ENCODE data around the gene HDAC8.
"Not testable (repeated sequence)": the region's sequence is repeated elsewhere in the genome, so short reads cannot be mapped to it uniquely, and the experiment has no call there.

Gene HDAC8

GRCh38 chrX:72492499-72492898 is 80.1 kb downstream of the HDAC8 start:
- Histone ChIP-seq H3K27me3 (ENCODE audit: insufficient read depth, low read length) (no peaks in the 10 kb centered on the region), H3K4me1 (ENCODE audit: insufficient read depth, low read length) (no peaks in the 10 kb centered on the region), H2AFZ (ENCODE audit: low read depth, low read length) (no peak overlapping the region), H3K36me3 (ENCODE audit: insufficient read depth, low read length) (peaks cover 12% of the 10 kb centered on the region), H3K9me3 (ENCODE audit: low read length) (no peaks in the 10 kb centered on the region), H3K4me3 (ENCODE audit: low read length) (no peak overlapping the region)

GRCh38 chrX:72490221-72490620 is 82.4 kb downstream of the HDAC8 start:
- H3K4me3 ChIP-seq (ENCODE audit: low read length); H3K27me3 ChIP-seq (ENCODE audit: insufficient read depth, low read length); H2AFZ ChIP-seq (ENCODE audit: low read depth, low read length); H3K4me1 ChIP-seq (ENCODE audit: insufficient read depth, low read length); H3K9me3 ChIP-seq (ENCODE audit: low read length): not testable (repeated sequence)
- H3K36me3 ChIP-seq (ENCODE audit: insufficient read depth, low read length), result peaks cover 12% of the 10 kb centered on the region

- Histone ChIP-seq H3K9me3 (ENCODE audit: low read length) (no peaks in the 10 kb centered on the region), H3K36me3 (ENCODE audit: insufficient read depth, low read length) (peaks cover 7% of the 10 kb centered on the region), H2AFZ (ENCODE audit: low read depth, low read length) (no peak overlapping the region), H3K4me1 (ENCODE audit: insufficient read depth, low read length) (no peaks in the 10 kb centered on the region), H3K27me3 (ENCODE audit: insufficient read depth, low read length) (no peaks in the 10 kb centered on the region), H3K4me3 (ENCODE audit: low read length) (no peak overlapping the region)
Measured at GRCh38 chrX:72487661-72488060, 85.0 kb downstream of the HDAC8 start.

GRCh38 chrX:72479324-72480274 is 93.0 kb downstream of the HDAC8 start:
- Histone ChIP-seq H2AFZ (ENCODE audit: low read depth, low read length) (no peak overlapping the region), H3K27me3 (ENCODE audit: insufficient read depth, low read length) (no peaks in the 10 kb centered on the region), H3K4me3 (ENCODE audit: low read length) (no peak overlapping the region), H3K9me3 (ENCODE audit: low read length) (no peaks in the 10 kb centered on the region), H3K4me1 (ENCODE audit: insufficient read depth, low read length) (no peaks in the 10 kb centered on the region), H3K36me3 (ENCODE audit: insufficient read depth, low read length) (peaks cover 3% of the 10 kb centered on the region)

GRCh38 chrX:72478853-72479252 is 93.8 kb downstream of the HDAC8 start:
- Histone ChIP-seq H3K36me3 (ENCODE audit: insufficient read depth, low read length) (peaks cover 3% of the 10 kb centered on the region), H2AFZ (ENCODE audit: low read depth, low read length) (no peak overlapping the region), H3K4me3 (ENCODE audit: low read length) (no peak overlapping the region), H3K27me3 (ENCODE audit: insufficient read depth, low read length) (no peaks in the 10 kb centered on the region), H3K4me1 (ENCODE audit: insufficient read depth, low read length) (no peaks in the 10 kb centered on the region), H3K9me3 (ENCODE audit: low read length) (no peaks in the 10 kb centered on the region)

- no peak overlapping the region for H2AFZ ChIP-seq (ENCODE audit: low read depth, low read length)
Measured at GRCh38 chrX:72478351-72478750, 94.3 kb downstream of the HDAC8 start.

GRCh38 chrX:72477781-72478181 is 94.9 kb downstream of the HDAC8 start:
- Histone ChIP-seq H3K27me3 (ENCODE audit: insufficient read depth, low read length) (no peaks in the 10 kb centered on the region), H2AFZ (ENCODE audit: low read depth, low read length) (no peak overlapping the region), H3K36me3 (ENCODE audit: insufficient read depth, low read length) (peaks cover 3% of the 10 kb centered on the region), H3K9me3 (ENCODE audit: low read length) (no peaks in the 10 kb centered on the region), H3K4me3 (ENCODE audit: low read length) (no peak overlapping the region), H3K4me1 (ENCODE audit: insufficient read depth, low read length) (no peaks in the 10 kb centered on the region)

More at GRCh38 chrX:72478351-72478750, 94.3 kb downstream of the HDAC8 start:
- Histone ChIP-seq H3K9me3 (ENCODE audit: low read length) (no peaks in the 10 kb centered on the region), H3K27me3 (ENCODE audit: insufficient read depth, low read length) (no peaks in the 10 kb centered on the region), H3K4me1 (ENCODE audit: insufficient read depth, low read length) (no peaks in the 10 kb centered on the region), H3K36me3 (ENCODE audit: insufficient read depth, low read length) (peaks cover 3% of the 10 kb centered on the region), H3K4me3 (ENCODE audit: low read length) (no peak overlapping the region)

GRCh38 chrX:72477376-72477775 is 95.3 kb downstream of the HDAC8 start:
- Histone ChIP-seq H2AFZ (ENCODE audit: low read depth, low read length) (no peak overlapping the region), H3K27me3 (ENCODE audit: insufficient read depth, low read length) (no peaks in the 10 kb centered on the region), H3K4me3 (ENCODE audit: low read length) (no peak overlapping the region), H3K9me3 (ENCODE audit: low read length) (no peaks in the 10 kb centered on the region), H3K36me3 (ENCODE audit: insufficient read depth, low read length) (peaks cover 3% of the 10 kb centered on the region), H3K4me1 (ENCODE audit: insufficient read depth, low read length) (no peaks in the 10 kb centered on the region)

- no peaks in the 10 kb centered on the region for H3K27me3 ChIP-seq (ENCODE audit: insufficient read depth, low read length)
- H3K9me3 ChIP-seq (ENCODE audit: low read length), result no peaks in the 10 kb centered on the region
- no peaks in the 10 kb centered on the region for H3K4me1 ChIP-seq (ENCODE audit: insufficient read depth, low read length)
- H2AFZ ChIP-seq (ENCODE audit: low read depth, low read length), result no peak overlapping the region
- peaks cover 3% of the 10 kb centered on the region for H3K36me3 ChIP-seq (ENCODE audit: insufficient read depth, low read length)
- H3K4me3 ChIP-seq (ENCODE audit: low read length), result no peak overlapping the region
Measured at GRCh38 chrX:72475952-72476668, 96.5 kb downstream of the HDAC8 start.

- H3K4me3 ChIP-seq (ENCODE audit: low read length), result no peak overlapping the region
- no peaks in the 10 kb centered on the region for H3K9me3 ChIP-seq (ENCODE audit: low read length)
- H3K4me1 ChIP-seq (ENCODE audit: insufficient read depth, low read length), result no peaks in the 10 kb centered on the region
- H3K27me3 ChIP-seq (ENCODE audit: insufficient read depth, low read length), result no peaks in the 10 kb centered on the region
- peaks cover 3% of the 10 kb centered on the region for H3K36me3 ChIP-seq (ENCODE audit: insufficient read depth, low read length)
- no peak overlapping the region for H2AFZ ChIP-seq (ENCODE audit: low read depth, low read length)
Measured at GRCh38 chrX:72475338-72475737, 97.3 kb downstream of the HDAC8 start.

- H3K4me1 ChIP-seq (ENCODE audit: insufficient read depth, low read length), result no peaks in the 10 kb centered on the region
- H3K9me3 ChIP-seq (ENCODE audit: low read length), result no peaks in the 10 kb centered on the region
- no peaks in the 10 kb centered on the region for H3K27me3 ChIP-seq (ENCODE audit: insufficient read depth, low read length)
- no peak overlapping the region for H3K4me3 ChIP-seq (ENCODE audit: low read length)
- H2AFZ ChIP-seq (ENCODE audit: low read depth, low read length), result no peak overlapping the region
- peaks cover 3% of the 10 kb centered on the region for H3K36me3 ChIP-seq (ENCODE audit: insufficient read depth, low read length)
Measured at GRCh38 chrX:72470532-72471223, 102.0 kb downstream of the HDAC8 start.

GRCh38 chrX:72470117-72470516 is 102.5 kb downstream of the HDAC8 start:
- Histone ChIP-seq H3K27me3 (ENCODE audit: insufficient read depth, low read length) (no peaks in the 10 kb centered on the region), H3K36me3 (ENCODE audit: insufficient read depth, low read length) (peaks cover 1% of the 10 kb centered on the region), H2AFZ (ENCODE audit: low read depth, low read length) (no peak overlapping the region), H3K4me1 (ENCODE audit: insufficient read depth, low read length) (no peaks in the 10 kb centered on the region), H3K9me3 (ENCODE audit: low read length) (no peaks in the 10 kb centered on the region), H3K4me3 (ENCODE audit: low read length) (no peak overlapping the region)

GRCh38 chrX:72468607-72469006 is 104.0 kb downstream of the HDAC8 start:
- H2AFZ ChIP-seq (ENCODE audit: low read depth, low read length), result no peak overlapping the region
- H3K27me3 ChIP-seq (ENCODE audit: insufficient read depth, low read length), result no peaks in the 10 kb centered on the region
- H3K4me3 ChIP-seq (ENCODE audit: low read length), result no peak overlapping the region
- no peaks in the 10 kb centered on the region for H3K36me3 ChIP-seq (ENCODE audit: insufficient read depth, low read length)
- H3K4me1 ChIP-seq (ENCODE audit: insufficient read depth, low read length), result no peaks in the 10 kb centered on the region
- no peaks in the 10 kb centered on the region for H3K9me3 ChIP-seq (ENCODE audit: low read length)
